Measurements from ENCODE around the gene SLC9C1.

The SLC9C1 gene

DNA sequence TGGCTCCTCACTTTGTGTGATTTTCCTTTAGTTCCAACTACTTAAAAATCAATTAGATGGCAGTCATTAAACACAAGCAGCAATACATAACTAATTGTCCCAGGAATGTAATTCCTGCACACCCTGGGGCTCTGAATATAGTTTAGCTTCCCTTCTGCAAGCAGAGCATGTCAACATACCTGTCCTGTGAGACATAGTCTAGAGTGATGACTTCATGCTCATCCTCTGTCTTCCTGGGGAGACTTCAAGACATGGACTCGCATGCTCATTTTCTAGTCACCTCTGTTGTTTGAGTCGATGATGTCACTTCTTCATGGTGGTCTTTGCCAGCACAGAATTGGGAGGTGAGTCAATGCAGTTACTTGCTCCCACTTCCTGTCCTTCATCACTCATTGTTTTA, 192.1 kb downstream of the SLC9C1 start:
- no peak for DNase-seq

DNA sequence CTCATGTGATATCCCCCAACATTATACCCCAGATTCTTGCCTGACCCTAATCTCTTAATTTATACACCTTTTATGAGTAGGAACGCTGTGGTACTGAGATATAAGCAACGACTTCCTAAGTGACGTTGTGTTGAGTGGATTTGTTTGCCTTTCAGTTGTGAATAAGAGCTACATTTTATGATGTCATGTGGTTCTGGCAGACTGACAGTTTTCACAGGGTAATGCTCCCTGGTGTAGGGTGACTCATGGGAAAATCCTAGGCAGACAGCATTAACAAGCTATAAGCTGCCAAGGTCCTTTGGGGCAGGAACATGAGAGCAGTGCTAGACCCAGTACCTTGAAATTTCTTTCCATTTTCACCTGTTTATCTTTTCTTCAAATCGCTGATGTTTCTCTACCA, 196.6 kb downstream of the SLC9C1 start:
- DNase-seq = no peak

DNA sequence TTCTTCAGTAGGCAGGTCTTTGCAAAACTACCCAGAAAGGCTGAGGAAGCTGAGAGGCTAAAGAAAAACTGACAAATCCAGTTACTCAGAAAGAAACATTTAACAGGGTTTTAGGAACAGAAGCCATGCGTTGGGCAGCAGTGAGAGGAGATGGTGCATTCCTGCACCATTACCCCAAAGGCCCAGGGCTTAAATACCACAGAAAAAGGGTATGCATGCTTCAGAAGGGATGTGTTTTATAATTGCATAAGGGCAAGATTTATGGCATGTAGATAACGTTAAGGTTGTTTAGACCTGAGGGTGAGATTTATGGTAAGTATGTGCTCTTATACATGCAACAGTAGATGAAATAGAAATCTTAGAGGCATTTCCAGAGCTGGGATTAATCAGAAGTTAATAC, 197.8 kb downstream of the SLC9C1 start:
- no peak for DNase-seq

DNA sequence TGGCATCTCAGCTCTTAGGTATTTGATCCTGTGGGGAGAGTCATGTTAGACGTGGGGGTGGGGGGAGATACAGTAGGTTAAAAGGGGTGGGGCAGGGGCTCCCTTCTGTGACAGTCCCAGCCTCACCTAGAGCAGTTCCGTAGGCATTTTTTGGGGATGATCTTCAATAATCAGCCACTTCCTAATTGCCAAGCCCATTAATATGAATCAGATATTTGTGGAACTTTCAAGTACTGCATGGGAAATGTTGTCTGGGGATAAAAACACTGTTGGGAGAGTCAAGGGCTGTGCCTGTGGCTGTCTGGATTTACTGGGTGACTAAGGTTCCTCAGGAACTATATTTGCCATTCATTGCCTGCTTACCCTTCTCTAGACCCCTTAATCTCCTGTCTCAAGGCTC, 198.3 kb downstream of the SLC9C1 start:
- DNase-seq = no peak

DNA sequence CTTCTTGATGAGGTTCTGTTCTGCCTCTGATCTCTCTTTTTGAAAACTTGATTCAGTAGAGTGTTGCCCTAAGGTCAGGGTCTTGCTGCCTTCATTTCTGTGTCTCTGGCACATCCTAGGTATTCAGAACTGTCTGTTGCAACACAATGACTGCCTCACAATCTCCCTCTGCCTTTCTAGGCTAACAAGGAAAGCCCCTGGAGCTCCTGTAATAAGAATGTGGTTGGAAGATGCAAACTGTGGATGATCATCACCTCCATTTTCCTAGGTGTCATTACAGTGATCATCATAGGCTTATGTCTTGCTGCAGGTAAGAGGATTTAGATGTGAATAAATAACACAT, 200.9 kb downstream of the SLC9C1 start:
- no peak for DNase-seq

DNA sequence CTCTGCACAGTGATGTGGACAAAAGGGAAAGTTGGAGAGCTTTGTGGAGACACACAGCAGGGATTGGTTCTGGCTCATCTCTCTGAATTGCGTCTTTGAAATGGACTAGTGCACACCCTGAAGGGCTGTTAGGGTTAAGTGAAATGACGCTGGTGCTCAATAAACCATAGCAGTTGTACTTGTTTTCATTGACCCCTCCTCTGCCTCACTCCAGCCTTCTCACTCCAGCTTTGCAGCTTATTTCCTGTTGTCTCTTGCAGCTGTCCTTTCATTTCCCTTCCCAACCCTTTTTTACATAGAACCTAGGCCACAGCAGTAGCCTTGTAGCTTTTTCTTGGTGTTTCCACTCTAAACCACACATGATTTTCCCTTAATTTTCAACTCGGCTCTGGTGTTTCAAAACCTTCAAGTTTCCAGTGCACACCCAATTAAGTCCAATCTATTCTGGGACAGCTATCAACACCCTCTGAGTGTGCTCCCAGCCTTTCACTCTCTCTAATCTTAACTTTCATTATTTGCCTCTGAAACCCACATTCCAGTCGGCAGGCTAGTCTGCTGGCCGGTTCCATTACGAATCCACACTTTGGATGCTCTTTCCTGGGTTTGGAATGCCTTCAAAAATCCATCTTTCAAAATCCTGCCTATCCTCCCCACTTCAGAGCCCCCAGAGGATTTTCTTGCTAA, 201.4 kb downstream of the SLC9C1 start:
- no peak for DNase-seq

DNA sequence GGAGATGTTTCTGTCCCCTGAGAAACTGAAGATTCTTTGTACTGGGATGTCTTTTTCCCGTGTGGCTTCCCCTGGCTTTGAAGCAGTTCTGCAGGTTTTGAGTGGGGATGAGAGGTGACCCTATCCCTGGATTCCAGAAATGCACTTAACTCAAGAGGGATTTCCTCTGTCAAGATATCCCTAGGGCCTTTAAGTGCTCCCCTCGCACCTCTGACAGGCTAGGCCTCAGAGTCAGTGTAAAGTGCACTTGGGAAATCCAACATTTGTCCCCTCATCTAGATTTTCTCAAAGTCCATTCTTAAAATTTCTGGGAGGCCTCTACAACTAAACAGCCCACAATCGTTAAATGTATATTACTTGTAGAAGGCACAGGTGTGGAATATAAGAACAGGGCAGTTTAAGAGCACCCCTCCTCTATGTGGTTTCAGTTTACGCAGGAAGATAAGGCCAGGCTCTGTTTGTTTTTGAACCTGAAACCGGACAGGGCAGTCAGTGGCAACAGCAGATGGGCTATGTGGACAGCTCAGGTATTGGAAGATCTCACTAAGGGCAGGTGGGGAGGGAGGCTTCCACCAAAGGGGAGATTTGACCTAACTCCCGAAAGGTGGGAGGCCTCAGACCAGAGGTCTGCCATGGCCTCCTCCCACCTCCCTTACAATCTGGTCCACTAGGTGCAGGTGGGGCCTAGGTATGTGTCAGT, 203.0 kb downstream of the SLC9C1 start:
- DNase-seq = no peak

All from KG1 (cell line).